Lower lobe of right lung (tissue), 2 donors: ENCODE data around the gene ADGRG7. TPM values are rescaled to one million over a fixed set of nuclear protein-coding genes. Genes with fewer than 3 reads are reported as not detected.
A peak's percentile ranks its signal among the peaks of the same experiment; 100 is the strongest.

Experiments used
- ATAC-seq, 2 donors: fragments of 200-7000 bp; cut with Tn5 transposase; one replicate each; pipeline ENCODE4 v1.9.1; 2020 to 2022; ENCODE audit warnings: mild to moderate bottlenecking in 2 of 2, moderate library complexity in 2 of 2
- DNase-seq: peaks from one replicate; pipeline ENCODE4 v3.0.0-alpha.2; 2020
- H3K27ac ChIP-seq: fragments of 200-600 bp; one replicate; pipeline ENCODE4 v1.8.0; 2022
- H3K27me3 ChIP-seq: fragments of 200-600 bp; one replicate; pipeline ENCODE4 v1.8.0; 2022; ENCODE audit warnings: low read depth
- H3K36me3 ChIP-seq: fragments of 200-600 bp; one replicate; pipeline ENCODE4 v1.8.0; 2022; ENCODE audit warnings: mild to moderate bottlenecking
- H3K4me1 ChIP-seq: fragments of 200-600 bp; one replicate; pipeline ENCODE4 v1.8.0; 2022
- H3K4me3 ChIP-seq: fragments of 200-600 bp; one replicate; pipeline ENCODE4 v1.8.0; 2022; ENCODE audit warnings: mild to moderate bottlenecking
- H3K9me3 ChIP-seq: fragments of 200-600 bp; one replicate; pipeline ENCODE4 v1.8.0; 2022
- intact Hi-C: fragments of 100-400 bp; cut with DNase I; formaldehyde crosslinking; loops from one replicate; pipeline ENCODE4 v1.11.0; 2022
- total RNA-seq: library from RNA; stranded (reverse); fragmentation: NEBNext Ultra II Directional; extraction: Animal tissue kit (Norgen Biotek cat#: 25700); gene quantifications from one replicate; pipeline ENCODE4 v1.2.1, GENCODE V29; 2021
- TF ChIP-seq, protein P1 (sequence below): fragments of 200-600 bp; IDR thresholded peaks from one replicate; pipeline ENCODE4 v1.8.0; 2022; ENCODE audit warnings: antibody characterized with exemption, mild to moderate bottlenecking
- donor health status: DM: no; HTN: yes; CAD: no; lungs with severe emphysema.

ADGRG7 gene
- total RNA-seq, 1 donor from 2014 or later = not detected

DNA sequence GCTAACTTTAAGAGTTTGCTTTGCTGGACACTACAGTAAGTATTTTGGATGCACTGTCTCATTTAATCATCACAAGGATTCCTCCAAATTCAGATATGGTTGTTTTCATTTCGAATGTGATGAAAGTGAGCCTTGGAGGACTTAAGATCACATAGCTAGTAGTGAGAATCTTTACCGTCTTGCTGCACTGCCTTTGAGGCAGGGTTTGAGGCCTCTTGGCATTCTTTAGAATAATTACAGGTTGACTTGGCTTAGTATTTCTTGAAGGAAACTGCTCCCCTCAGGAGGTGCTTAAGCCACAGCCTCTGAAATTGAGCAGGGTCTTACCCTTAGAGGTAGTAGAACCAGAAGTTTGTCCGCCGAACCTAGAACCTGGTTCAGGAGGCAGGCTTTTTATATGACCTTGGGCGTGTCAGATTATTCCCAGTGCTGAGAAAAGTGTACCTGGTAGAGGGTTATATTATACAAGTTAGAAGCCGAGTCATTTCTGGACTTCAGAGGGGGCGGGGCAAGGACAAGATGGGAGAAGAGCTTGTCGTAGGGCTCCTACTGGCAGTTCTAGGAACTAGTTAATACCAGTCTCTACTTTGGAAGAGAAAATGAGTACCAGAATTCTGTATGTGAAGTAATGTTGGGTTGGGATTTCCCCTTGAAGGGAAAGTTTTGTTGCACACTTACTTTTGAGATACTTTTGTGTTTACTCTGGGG is 101.0 kb downstream of the ADGRG7 start:
- intact Hi-C loops = no loop called here
- H3K4me1 ChIP-seq = peaks cover 29% of the 10 kb centered on the region

DNA sequence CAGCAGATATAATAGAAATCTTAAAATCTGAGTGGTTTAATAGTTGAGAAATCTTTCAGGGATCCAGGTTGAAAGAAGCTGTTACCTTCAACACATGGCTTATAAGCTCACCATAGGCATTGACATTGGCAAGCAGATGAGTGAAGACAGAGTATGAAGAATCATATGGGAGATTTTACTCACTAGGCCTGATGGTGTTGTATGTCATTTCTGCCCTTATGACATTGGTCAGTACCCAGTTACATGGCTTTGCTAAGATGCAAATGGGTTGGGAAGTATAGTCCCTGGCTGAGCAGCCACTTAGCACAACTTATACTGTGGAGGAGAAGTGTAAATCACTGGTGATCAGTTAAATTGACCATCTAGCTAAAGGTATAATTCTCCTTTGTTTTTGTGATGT is 105.8 kb downstream of the ADGRG7 start:
- H3K36me3 ChIP-seq = peaks cover 43% of the 10 kb centered on the region
- intact Hi-C loops = no loop called here
- no peak overlapping the region for H3K27ac ChIP-seq
- H3K27me3 ChIP-seq = no peaks in the 10 kb centered on the region
- TF ChIP-seq, protein P1, sequence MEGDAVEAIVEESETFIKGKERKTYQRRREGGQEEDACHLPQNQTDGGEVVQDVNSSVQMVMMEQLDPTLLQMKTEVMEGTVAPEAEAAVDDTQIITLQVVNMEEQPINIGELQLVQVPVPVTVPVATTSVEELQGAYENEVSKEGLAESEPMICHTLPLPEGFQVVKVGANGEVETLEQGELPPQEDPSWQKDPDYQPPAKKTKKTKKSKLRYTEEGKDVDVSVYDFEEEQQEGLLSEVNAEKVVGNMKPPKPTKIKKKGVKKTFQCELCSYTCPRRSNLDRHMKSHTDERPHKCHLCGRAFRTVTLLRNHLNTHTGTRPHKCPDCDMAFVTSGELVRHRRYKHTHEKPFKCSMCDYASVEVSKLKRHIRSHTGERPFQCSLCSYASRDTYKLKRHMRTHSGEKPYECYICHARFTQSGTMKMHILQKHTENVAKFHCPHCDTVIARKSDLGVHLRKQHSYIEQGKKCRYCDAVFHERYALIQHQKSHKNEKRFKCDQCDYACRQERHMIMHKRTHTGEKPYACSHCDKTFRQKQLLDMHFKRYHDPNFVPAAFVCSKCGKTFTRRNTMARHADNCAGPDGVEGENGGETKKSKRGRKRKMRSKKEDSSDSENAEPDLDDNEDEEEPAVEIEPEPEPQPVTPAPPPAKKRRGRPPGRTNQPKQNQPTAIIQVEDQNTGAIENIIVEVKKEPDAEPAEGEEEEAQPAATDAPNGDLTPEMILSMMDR = no peak
- H3K4me1 ChIP-seq = peaks cover 32% of the 10 kb centered on the region
- no peak overlapping the region for H3K4me3 ChIP-seq
- ATAC-seq (no peak), DNase-seq (no peak)
- no peaks in the 10 kb centered on the region for H3K9me3 ChIP-seq

More for the DNA sequence above, 101.0 kb downstream of the ADGRG7 start:
- Histone ChIP-seq H3K4me3 (peak overlapping the region; percentile 73), H3K36me3 (peaks cover 17% of the 10 kb centered on the region), H3K27ac (peak overlapping the region; percentile 93), H3K9me3 (no peaks in the 10 kb centered on the region), H3K27me3 (no peaks in the 10 kb centered on the region)
- ATAC-seq (no peak), DNase-seq (no peak)
- TF ChIP-seq, protein P1 = peak; percentile 21

DNA sequence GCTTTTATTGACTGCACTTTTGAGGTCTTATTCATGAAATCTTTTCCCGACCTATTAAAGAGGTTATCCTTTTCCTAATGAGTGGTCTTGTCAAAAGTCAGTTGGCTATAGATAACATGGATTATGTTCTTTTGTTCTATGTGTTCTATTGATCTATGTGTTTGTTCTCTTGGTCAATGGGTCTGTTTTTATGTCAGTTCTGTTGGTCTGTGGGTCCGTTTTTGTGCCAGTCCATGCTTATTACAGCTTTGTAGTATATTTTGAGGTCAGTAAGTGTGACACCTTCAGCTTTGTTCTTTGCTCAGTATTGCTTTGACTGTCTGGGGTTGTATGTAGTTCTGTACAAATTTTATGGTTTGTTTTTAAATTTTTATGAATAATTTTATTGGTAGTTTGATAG is 107.7 kb downstream of the ADGRG7 start:
- no peak overlapping the region for H3K4me3 ChIP-seq
- TF ChIP-seq, protein P1 = no peak
- DNase-seq (no peak), ATAC-seq (no peak)
- no peaks in the 10 kb centered on the region for H3K9me3 ChIP-seq
- peaks cover 14% of the 10 kb centered on the region for H3K4me1 ChIP-seq
- H3K36me3 ChIP-seq = peaks cover 62% of the 10 kb centered on the region
- intact Hi-C loops = no loop called here
- H3K27me3 ChIP-seq = no peaks in the 10 kb centered on the region
- no peak overlapping the region for H3K27ac ChIP-seq

DNA sequence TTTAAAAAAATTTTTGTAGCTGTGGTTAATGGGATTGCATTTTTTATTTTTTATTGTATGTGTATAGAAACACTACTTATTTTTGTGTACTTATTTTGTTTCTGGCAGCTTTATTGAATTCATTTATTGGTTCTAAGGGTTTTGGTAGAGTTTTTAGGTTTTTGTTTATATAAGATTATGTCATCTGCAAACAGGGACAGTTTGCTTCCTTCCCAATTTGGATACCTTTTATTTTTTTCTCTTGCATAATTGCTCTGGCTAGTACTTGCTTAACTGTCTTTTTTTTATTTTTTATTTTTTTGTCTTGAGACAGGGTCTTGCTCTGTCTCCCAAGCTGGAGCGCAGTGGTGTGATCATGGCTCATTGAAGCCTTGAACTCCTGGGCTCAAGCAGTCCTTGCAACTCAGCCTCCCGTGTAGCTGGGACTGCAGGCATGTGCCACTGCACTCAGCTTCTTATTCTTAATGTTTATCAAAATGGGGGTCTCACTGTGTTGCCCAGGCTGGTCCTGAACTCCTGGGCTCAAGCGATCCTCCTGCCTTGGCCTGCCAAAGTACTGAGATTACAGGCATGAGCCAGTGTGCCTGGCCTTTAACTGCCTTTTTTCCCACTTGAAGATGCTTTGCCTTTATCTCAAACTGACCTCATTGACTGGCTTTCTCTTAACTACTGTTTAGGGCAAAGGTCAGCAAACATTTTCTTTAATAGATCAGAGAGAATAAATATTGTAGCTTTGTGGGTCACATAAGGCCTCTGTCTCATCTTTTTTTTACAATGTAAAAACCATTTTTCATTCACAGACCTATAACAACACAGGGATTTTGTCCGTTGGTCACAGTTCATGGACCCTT is 108.5 kb downstream of the ADGRG7 start:
- Histone ChIP-seq H3K27ac (no peak overlapping the region), H3K9me3 (no peaks in the 10 kb centered on the region), H3K4me3 (no peak overlapping the region), H3K27me3 (no peaks in the 10 kb centered on the region), H3K36me3 (peaks cover 69% of the 10 kb centered on the region), H3K4me1 (peaks cover 6% of the 10 kb centered on the region)
- ATAC-seq = no peak
- TF ChIP-seq, protein P1 = no peak
- intact Hi-C loops = no loop called here
- DNase-seq = no peak

DNA sequence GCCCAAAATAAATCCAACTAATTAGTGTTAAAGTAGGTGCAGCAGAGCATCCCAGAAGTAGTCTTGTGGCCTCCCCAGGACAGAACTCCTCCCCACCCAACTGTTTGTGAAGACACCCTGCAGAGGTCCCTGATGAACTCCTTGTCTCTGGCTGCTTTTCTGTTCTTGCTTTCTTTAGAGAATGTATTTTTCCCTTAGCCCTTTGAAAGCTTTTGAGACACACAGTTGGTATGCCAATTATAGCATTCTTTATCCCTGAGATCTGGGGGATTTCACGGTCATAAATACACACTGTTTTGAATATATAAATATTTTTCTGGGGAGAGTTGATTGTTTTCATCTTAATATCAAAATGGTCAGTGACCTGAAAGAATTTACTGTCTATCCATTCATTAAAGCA is 109.7 kb downstream of the ADGRG7 start:
- intact Hi-C loops = no loop called here
- Histone ChIP-seq H3K27me3 (no peaks in the 10 kb centered on the region), H3K27ac (no peak overlapping the region), H3K36me3 (peaks cover 73% of the 10 kb centered on the region), H3K4me1 (peaks cover 4% of the 10 kb centered on the region), H3K9me3 (no peaks in the 10 kb centered on the region), H3K4me3 (no peak overlapping the region)
- DNase-seq (no peak), ATAC-seq (no peak)
- TF ChIP-seq, protein P1 = no peak
